HG03432 (cell line): ENCODE measurements around the gene ZNF628.

Experiments used
- ATAC-seq: cut with Tn5 transposase; IDR thresholded peaks from one replicate; pipeline ENCODE4 v1.9.1; 2021; ENCODE audit warnings: mild to moderate bottlenecking, moderate library complexity; ENCODE audit not compliant: unreplicated experiment

The ZNF628 gene

DNA sequence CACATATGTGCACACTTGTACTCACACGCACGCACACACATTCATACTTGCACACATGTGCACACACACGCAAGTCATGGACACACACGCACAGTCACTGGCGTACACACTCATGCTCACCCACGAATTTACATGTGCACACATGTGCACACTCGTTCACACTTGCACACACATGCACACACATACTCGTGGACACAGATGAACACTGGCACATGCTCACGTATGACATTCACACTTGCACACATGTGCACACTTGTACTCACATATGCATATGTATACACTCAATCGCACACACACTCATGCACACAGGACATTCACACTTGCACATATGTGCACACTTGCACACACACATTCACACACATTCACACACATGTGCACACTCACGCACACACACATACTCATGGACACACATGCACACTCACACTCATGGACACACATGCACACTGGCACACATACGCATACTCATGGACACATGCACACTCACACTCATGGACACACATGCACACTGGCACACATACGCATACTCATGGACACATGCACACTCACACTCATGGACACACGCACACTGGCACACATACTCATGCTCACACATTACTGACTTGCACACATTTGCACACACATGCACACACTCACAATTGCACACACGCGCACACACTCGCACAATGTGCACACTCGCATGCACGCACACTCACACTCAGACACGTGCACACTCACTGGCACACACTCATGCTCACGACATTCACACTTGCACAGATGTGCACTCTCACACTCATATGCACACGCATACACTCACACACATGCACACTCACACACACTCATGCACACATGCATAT is 51.0 kb downstream of the ZNF628 start:
- ATAC-seq, result no peak

DNA sequence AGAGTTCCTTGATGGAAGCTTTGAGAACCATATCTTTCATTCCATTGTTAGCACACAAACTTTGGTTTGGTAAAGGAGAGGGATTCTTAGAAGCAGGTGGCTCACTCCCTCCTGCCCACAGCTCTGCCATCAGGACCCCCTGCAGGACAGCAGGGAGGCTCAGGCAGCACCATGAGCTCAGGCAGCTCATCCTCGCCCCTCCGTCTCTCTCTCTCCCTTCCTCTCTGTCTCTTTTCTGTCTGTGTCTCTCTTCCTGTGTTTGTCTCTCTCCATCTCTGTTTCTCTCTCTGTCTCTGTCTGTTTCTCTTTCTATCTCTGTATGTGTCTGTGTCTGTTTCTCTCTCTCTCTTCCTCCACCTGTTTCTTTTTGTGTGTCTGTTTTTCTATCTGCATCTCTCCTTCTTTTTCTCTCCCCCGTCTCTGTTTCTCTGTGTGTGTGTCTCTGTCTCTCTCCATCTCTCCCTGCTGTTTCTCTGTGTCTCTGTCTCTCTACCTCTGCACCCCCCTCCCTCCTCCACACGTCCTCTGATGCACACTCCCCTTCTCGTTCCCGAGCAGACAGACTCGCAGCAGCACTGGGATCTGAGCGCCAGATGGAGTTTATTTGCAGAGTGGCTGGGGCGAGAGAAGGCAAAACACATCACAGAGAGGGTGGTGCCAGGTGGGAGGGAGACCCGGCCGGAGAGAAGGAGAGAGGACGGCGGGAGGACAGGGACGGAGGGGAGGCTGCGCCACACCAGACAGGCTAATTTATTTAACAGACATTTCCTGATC is 51.8 kb downstream of the ZNF628 start:
- ATAC-seq, result no peak

DNA sequence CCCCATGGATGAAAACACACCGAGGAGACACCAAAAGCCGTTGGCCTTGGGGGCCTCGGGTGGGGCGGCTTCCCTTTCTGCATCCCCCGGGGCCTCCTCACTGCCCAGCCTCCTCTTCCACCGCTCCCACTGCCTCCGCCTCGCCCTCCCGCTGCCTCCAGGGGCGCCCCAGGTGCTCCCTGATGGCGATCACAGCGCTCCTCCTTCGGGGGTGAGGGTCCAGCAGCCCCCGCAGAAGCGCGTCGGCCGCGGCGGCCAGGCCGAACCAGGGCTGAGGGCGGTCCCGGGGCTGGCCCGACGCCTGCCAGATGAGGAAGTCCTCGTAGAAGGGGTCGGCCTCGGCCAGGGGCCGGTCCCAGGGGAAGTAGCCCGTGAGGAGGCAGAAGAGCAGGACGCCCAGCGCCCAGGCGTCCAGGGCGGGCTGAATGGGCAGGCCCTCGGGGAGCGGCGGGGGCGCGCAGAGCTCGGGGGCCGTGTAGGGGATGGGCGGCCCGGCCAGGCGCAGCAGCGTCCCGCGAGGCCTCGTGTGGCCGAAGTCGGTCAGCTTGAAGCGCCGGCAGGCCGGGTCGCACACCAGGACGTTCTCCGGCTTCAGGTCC is 53.3 kb downstream of the ZNF628 start:
- no peak for ATAC-seq

DNA sequence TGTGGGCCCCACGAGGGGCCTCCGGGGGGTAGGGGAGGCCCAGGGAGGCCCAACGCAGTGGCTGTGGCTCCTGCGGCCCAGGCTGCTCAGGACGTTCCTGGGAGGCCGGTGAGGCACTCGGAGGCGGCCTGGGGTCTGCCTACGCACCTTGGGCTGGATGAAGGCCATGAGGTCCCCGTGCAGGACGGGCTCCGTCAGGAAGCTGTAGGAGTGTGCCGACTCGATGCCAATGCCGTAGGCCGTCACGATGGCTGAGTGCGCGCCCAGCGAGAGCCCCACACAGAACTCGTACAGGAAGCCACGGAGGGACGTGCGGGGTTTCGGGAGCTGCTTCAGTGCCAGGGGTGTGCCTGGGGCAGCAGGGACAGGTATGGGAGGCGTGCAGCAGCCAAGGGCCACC is 54.6 kb downstream of the ZNF628 start:
- ATAC-seq, result no peak
